Dermis blood vessel endothelial cell (primary cell): ENCODE data around the gene TTR. TPM values are rescaled to one million over a fixed set of nuclear protein-coding genes. Genes with fewer than 3 reads are reported as not detected.

Experiments
- DNase-seq: peaks from one replicate; pipeline ENCODE4 v3.0.0; 2010
- total RNA-seq: library from RNA; depleted of rRNA; stranded (reverse); fragments of >200 nt; gene quantifications from 2 replicates; pipeline ENCODE4 v1.2.3, GENCODE V29; 2014

Gene TTR
- total RNA-seq = not detected in 2 replicates

DNA sequence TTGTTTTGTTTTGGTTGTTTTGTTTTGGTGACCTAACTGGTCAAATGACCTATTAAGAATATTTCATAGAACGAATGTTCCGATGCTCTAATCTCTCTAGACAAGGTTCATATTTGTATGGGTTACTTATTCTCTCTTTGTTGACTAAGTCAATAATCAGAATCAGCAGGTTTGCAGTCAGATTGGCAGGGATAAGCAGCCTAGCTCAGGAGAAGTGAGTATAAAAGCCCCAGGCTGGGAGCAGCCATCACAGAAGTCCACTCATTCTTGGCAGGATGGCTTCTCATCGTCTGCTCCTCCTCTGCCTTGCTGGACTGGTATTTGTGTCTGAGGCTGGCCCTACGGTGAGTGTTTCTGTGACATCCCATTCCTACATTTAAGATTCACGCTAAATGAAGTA lies at the start of gene TTR:
TSS of gene TTR (plus strand) at position 250 of the 400 bp plus-strand sequence. CDS start at position 276, 26 bp downstream.
- DNase-seq = no peak

GRCh38 chr18:31546476-31546875 lies 45.2 kb upstream of the TTR start:
- no peak for DNase-seq

DNA sequence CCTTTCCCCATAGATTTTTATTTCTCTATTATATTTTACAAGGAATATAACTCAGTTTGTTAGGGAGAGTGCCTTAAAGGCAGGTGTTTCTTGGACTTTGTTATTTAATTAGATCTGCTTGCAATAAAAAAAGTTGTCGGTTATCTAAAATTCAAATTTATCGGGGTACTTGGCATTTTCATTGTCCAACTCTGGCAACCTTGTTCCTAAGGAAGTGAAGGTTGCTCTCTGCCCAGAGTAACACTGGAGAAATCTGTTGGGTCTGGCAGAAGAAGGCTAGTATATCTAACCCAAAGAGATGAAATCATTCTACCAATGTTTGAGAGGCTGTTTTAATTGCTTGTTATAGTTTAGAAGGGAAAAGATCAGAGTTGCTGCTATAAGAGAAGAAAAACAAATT lies 42.8 kb upstream of the TTR start:
- no peak for DNase-seq

- DNase-seq = no peak
Observed at GRCh38 chr18:31549416-31549815, 42.3 kb upstream of the TTR start.

- no peak for DNase-seq
Observed at GRCh38 chr18:31551883-31552282, 39.8 kb upstream of the TTR start.

GRCh38 chr18:31553800-31554199 lies 37.9 kb upstream of the TTR start:
- DNase-seq = peak; percentile 21

DNA sequence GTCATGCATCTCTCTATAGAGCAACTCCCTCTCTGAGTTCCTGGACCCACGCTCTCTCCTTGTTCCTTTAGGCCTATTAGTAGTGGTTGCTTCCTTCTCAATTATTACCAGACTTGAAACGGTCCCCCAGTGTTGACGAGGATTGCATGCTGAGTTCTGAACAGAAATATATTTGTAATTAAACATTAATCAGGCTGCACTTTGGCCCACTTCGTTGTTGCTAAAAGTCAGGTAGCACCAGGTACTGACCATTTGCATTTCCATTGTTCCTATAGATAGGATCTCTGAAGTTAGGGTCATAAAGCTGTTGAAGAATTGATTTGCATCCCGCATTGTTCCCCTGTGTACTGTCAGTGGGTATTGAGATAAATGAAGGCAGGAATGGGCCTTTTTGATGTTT lies 36.9 kb upstream of the TTR start:
- DNase-seq = no peak

DNA sequence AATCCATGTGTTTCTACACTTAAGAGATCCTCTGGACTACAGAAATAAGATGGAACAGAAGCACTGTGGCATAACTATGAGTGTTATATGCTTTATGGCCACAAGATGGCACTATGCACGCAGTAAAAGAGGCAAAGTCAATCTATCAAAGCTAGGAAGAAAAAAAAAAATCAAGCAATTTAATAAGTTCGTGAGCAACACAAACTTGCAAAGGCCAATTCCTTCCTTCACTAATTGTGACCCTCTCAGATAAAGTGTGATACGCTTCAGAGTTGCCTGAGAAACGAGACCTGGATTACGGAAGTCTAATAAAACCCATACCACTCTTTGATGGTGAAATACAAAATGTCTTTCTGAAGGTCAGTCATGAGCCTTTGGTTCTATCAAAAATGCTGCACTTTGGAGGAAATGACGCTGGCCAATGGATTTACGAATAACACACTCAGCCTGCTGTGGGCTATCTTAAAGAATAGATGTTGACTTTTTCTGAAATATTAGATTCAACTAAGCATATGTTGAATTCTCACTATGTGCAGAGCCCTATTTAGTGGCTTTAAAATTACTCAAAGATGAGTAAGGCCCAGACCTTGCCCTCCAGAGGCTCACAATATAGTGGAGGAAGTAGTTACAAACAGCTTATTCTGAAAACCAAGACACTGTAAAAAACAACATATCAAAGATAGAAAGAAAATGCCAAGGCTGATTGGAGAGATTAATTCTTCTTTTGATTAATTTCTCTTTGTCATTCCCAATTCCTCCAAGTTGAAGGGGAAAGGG lies 35.5 kb upstream of the TTR start:
- DNase-seq = peak; percentile 84

DNA sequence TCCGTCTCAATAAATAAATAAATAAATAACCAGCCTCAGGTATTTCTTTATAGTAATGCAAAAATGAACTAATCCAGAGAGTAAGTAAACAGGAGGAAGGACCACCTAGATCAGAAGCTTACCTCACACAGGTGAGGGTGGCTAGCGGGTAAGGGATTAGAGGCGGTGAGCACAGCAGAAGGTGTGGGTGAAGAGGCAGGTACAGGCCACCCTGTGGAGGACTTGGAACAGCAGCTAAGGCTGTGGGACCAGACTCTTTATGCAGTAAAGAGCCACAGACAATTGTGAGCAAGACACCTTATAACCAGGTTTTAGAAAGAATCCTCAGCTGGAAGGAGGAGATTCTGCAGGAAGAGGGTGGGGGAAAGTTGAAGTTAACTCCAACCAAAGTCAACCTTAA lies 34.2 kb upstream of the TTR start:
- no peak for DNase-seq

- no peak for DNase-seq
Observed at GRCh38 chr18:31558567-31558966, 33.1 kb upstream of the TTR start.

GRCh38 chr18:31562726-31563125 lies 29.0 kb upstream of the TTR start:
- DNase-seq = no peak

DNA sequence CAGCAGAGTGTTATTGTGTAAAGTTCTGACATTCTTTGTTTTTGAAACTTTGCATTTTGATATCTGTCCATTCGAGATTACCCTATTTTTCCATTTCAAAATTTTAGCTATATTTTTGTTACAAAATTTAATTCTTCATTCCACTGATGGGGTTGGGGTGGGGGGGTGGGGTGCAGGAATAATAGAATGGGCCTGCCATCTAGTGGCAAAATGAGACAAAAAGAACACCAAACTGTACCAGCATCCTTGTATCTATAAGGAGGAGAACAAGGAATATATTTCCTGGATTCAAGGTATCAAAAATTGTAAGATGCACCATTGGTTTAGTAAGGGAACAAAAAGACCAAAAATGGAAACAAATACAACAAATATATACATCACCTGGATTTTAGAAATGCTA lies 27.9 kb upstream of the TTR start:
- DNase-seq = peak; percentile 5

GRCh38 chr18:31565345-31565744 lies 26.3 kb upstream of the TTR start:
- DNase-seq = no peak

GRCh38 chr18:31565782-31566512 lies 25.7 kb upstream of the TTR start:
- no peak for DNase-seq

GRCh38 chr18:31566576-31567306 lies 24.9 kb upstream of the TTR start:
- DNase-seq = no peak

- DNase-seq = no peak
Observed at GRCh38 chr18:31572368-31572767, 19.3 kb upstream of the TTR start.

DNA sequence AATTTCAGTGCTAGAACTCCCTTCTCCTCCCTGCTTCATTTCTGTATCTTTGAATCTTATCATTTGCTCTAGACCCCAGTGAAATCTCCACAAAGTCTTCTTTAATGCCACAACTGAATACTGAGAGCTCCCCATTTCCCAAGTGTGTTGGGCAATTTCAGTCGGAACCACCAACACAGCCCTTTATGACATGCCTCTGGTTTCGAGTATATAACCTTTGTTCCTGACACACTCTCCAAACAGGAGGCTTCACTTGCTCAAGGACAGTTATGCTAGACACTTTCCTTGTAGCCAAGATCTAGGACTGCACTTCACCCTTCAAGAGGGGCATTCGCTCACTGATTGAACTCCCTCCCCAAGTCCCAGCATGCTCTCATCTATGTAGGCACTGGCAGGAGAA lies 18.6 kb upstream of the TTR start:
- DNase-seq = no peak

GRCh38 chr18:31574359-31574758 lies 17.3 kb upstream of the TTR start:
- no peak for DNase-seq

DNA sequence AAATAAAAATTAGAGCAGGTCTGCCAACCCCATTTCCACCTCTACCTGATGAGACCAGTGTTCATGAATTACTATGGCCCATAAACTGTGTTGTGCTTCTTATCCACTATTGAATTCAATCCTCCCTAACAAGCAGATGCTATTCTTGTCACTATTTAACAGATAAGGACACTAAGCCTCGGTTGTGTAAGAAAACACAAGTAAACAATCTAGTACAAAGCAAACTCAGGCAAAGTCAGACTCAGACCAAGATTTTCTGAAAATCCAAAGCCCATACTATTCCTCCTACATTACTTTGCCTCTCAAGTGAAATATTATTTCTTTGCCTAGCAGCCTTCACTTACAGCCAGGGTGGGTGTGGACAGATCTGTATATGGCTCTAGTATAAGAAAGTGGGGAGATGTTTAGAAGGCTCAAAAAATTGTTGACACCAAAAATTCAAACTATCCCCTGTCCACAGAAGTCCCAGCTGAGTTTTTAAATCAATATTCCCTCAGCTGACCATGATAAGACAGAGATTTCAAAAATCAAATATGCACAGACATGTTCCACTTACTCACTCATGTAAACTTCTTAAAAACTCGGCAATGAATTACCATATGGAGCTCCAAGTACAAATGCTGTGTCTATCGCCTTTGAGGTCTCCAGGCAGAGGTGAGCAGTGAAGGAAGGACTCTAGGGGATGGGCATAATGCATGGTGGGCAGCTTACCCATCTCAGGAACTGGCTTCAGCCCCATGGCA lies 16.0 kb upstream of the TTR start:
- no peak for DNase-seq

DNA sequence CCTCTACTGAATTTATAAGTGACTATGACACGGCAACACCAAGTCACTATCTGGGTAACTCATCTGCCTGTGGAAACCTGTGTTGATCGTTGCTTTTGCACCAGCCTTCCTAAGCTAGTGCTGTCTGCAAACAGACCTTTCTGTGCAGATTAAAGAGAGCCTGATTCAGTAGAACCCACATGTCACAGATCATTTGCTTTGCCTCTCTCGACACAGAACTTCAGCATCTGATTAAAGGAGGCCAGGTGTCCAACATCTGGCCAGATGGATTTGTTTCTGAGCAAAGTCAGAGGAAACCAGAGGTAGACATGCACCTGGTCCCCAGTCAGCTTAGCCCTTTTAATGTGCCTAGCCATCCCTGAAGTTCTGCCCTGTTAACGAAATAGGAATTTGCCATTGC lies 15.0 kb upstream of the TTR start:
- no peak for DNase-seq

DNA sequence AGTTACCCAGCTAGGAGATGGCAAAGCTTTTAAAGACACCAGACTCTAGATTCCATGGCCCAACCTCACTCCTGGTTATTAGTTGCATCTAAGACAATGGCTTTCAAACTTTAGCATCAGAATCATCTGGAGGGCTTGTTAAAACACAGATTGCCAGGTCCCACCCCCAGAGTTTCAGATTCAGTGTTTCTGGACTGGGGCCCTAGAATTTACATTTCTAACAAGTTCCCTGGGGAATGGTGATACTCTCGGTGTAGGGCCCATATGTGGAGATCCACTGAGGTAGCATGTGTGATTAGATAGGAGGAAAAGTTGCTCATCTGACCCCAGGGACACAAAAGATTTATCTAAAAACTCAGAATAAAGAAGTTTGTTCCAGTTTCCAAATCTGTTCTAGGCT lies 14.5 kb upstream of the TTR start:
- DNase-seq = no peak

GRCh38 chr18:31578126-31578525 lies 13.6 kb upstream of the TTR start:
- DNase-seq = no peak

- no peak for DNase-seq
Observed at GRCh38 chr18:31579375-31579774, 12.3 kb upstream of the TTR start.
